ENCODE data around the gene H2BK1.

The H2BK1 gene

DNA sequence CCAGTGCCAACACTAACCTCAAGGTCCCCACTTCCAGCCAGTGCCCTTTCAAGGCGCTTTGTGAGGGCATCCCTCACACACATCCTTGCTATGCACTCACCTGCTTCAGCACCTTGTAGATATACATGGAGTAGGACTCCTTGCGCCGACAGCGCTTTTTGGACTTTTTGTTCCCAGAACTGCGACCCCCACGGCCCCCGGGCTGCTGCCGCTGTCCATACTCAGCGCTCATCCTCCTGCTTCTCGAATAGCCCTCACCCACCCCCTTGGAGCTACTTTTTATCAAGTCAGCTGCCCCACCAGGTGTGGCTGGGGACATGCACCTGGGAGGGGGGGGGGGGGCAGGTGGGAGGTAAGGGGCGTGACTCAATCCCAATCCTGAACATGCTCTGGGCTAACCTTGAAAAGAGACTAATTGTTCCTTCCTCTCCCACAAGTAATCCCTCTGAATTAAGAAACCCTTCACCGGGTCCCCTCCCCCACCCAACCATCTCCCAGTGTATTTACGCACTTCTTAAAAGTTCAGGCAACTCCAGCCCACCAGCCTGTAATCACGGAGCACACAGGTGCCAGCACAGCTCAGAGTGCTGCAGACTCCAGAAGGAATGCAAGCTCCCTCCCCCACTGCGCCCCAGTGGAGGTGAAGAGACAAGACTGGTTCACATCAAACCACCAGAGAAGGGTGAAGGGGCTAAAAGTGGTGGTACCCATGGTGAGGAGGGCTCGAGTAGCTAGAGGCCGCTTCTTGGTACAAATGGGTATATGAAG lies at the start of gene H2BK1:
H2BK1 (minus strand) TSS at position 402 of the 768 bp plus-strand sequence; CDS start at position 232, 170 bp downstream.
- TF ChIP-seq, protein P1, sequence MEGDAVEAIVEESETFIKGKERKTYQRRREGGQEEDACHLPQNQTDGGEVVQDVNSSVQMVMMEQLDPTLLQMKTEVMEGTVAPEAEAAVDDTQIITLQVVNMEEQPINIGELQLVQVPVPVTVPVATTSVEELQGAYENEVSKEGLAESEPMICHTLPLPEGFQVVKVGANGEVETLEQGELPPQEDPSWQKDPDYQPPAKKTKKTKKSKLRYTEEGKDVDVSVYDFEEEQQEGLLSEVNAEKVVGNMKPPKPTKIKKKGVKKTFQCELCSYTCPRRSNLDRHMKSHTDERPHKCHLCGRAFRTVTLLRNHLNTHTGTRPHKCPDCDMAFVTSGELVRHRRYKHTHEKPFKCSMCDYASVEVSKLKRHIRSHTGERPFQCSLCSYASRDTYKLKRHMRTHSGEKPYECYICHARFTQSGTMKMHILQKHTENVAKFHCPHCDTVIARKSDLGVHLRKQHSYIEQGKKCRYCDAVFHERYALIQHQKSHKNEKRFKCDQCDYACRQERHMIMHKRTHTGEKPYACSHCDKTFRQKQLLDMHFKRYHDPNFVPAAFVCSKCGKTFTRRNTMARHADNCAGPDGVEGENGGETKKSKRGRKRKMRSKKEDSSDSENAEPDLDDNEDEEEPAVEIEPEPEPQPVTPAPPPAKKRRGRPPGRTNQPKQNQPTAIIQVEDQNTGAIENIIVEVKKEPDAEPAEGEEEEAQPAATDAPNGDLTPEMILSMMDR (IDR thresholded peaks at IDR 0.05), result no peak
- no peak for TF ChIP-seq ZFX (IDR thresholded peaks at IDR 0.05; ENCODE audit: borderline replicate concordance)
- H3K27ac ChIP-seq, result no peak within 1 kb of the TSS

DNA sequence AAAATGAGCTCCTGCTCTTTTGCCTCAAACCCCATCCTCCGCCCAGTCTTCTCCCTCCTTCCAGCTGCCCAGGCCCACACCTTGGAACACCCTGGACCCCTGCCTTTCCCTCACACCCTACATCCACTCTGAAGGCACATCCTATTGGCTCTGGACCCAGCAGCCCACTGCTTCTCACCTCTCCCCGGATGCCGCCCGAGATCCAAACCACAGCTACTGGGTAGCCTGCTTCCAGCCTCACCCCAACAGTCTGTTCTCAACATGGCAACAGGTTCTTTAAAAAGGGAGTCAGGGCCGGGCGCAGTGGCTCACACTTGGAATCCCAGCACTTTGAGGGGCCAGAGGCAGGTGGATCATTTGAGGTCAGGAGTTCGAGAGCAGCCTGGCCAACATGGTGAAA lies 47.7 kb upstream of the H2BK1 start:
- no peak overlapping the region for H3K27ac ChIP-seq
- no peak for TF ChIP-seq ZFX (IDR thresholded peaks at IDR 0.05; ENCODE audit: borderline replicate concordance)
- TF ChIP-seq, protein P1 (IDR thresholded peaks at IDR 0.05), result no peak

DNA sequence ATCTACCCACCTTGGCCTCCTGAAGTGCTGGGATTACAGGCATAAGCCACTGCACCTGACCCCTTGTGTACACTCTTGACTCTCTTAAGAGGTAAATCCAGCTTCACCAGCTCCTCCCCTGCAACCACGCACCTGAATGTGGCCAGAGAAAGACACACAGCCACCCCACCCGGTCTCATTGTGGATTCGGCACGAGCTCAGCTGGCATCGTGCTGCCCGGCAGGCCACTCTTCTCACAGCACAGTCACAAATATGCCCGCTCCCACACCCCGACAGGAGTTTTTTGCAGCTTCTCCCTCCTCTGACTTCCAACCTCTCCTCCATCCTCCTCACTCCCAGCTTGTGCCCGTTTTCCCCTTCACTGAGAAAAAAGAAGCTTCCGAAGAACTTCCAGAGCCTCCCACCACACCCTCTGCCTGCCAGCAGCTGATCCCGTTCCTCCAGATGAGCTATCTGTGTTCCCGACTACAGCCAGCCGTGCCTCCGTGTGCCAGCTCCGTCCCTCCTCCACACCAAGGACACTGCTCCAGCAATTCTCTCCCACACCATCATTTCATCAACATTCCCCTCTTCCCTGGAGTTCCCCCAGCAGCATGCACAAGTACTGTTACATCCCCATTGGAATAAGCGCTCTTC lies 46.2 kb upstream of the H2BK1 start:
- H3K27ac ChIP-seq, result no peak overlapping the region
- TF ChIP-seq, protein P1 (IDR thresholded peaks at IDR 0.05), result no peak
- no peak for TF ChIP-seq ZFX (IDR thresholded peaks at IDR 0.05; ENCODE audit: borderline replicate concordance)

DNA sequence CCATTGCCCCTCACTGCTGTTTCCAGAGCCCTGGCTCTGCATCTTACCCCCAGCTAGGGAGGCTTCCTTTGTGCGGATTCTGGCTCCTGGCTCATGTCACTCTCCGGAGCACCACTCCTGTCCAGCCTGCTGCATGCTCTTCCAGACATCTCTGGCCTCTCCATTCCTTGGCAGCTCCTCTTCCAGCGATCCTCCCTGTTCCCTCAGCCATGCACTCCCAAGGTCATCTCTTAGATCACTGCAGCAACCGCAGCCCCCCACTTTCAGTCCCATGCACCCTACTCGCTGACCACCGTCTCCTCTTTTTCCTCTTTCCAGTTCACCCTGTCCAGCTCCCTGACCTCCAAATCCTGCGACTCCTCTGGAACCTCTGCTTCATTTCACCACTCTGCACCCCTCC lies 45.1 kb upstream of the H2BK1 start:
- H3K27ac ChIP-seq, result no peak overlapping the region
- TF ChIP-seq, protein P1 (IDR thresholded peaks at IDR 0.05), result no peak
- TF ChIP-seq ZFX (IDR thresholded peaks at IDR 0.05; ENCODE audit: borderline replicate concordance), result no peak

DNA sequence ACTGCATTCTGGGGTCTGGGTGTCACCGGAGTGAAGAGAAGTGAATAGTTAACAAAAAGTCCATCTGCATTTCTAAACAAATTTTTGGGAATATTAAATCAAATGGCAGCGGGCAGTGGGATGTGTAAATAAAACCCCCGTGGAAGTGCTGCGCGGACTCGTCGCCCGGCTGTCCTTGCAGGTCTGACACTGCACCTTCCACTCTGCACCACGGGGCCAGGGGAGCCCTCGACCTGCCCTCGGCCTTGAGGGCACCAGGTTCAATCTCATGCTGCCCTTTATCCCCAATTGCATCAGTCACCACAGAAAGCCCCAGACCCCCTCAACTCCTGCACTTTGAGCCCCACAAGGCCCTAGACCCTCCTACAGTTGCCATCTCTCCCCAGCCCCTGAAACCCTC lies 44.6 kb upstream of the H2BK1 start:
- TF ChIP-seq, protein P1 (IDR thresholded peaks at IDR 0.05), result no peak
- TF ChIP-seq ZFX (IDR thresholded peaks at IDR 0.05; ENCODE audit: borderline replicate concordance), result no peak
- no peak overlapping the region for H3K27ac ChIP-seq

DNA sequence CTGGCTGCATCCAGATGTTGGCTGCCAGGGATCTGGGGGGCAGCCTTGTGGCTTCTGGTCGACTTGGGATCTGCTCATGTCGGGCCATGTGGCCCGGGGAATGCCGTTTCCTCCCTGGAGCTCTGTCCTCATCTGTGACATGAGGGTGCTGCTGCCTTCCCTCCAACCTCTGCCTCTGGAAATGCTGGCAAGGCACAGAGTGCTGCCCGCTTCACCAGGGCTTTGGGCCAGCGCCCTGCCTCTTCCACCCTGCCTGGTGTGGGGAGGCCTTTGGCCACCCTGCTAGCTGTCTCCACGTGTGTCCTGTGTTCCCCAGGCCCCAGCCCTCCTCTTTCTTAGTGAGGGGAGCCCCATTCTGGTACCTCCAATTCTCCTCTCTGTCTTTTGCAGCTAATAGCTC lies 44.0 kb upstream of the H2BK1 start:
- no peak for TF ChIP-seq ZFX (IDR thresholded peaks at IDR 0.05; ENCODE audit: borderline replicate concordance)
- TF ChIP-seq, protein P1 (IDR thresholded peaks at IDR 0.05), result no peak
- no peak overlapping the region for H3K27ac ChIP-seq

Data from 22Rv1 (cell line).